ENCODE results near the gene PKN1.
A peak's percentile ranks its signal among the peaks of the same experiment; 100 is the strongest.

PKN1 gene

GRCh38 chr19:14407605-14408484 lies 25.3 kb upstream of the PKN1 start:
- no peak for DNase-seq

- DNase-seq = no peak
These were observed 24.5 kb upstream of the PKN1 start for GRCh38 chr19:14408491-14409145.

- no peak for DNase-seq
These were observed 23.7 kb upstream of the PKN1 start for GRCh38 chr19:14409146-14410023.

- DNase-seq = peak; percentile 55
These were observed 22.7 kb upstream of the PKN1 start for GRCh38 chr19:14410091-14411051.

GRCh38 chr19:14411161-14411937 lies 21.8 kb upstream of the PKN1 start:
- no peak for DNase-seq

GRCh38 chr19:14411938-14412245 lies 21.2 kb upstream of the PKN1 start:
- DNase-seq = no peak

- no peak for DNase-seq
These were observed 20.6 kb upstream of the PKN1 start for GRCh38 chr19:14412324-14412995.

- no peak for DNase-seq
These were observed 20.0 kb upstream of the PKN1 start for GRCh38 chr19:14412996-14413692.

GRCh38 chr19:14413693-14414181 lies 19.4 kb upstream of the PKN1 start:
- no peak for DNase-seq

- DNase-seq = no peak
These were observed 18.0 kb upstream of the PKN1 start for GRCh38 chr19:14414926-14415690.

GRCh38 chr19:14416817-14417231 lies 16.3 kb upstream of the PKN1 start:
- DNase-seq = no peak

- no peak for DNase-seq
These were observed 14.3 kb upstream of the PKN1 start for GRCh38 chr19:14418856-14419105.

- peak; percentile 100 for DNase-seq
These were observed 13.8 kb upstream of the PKN1 start, which contains the start of gene DDX39A for GRCh38 chr19:14419106-14419813. TSS of gene DDX39A (minus strand) at chr19:14419341. CDS start at chr19:14413220, 6,121 bp downstream.

- no peak for DNase-seq
These were observed 7.4 kb upstream of the PKN1 start for GRCh38 chr19:14425696-14426138.

GRCh38 chr19:14427461-14427860 lies 5.6 kb upstream of the PKN1 start:
- DNase-seq = no peak

GRCh38 chr19:14428882-14429416 lies 4.2 kb upstream of the PKN1 start:
- no peak for DNase-seq

GRCh38 chr19:14430712-14431111 lies 2.4 kb upstream of the PKN1 start:
- DNase-seq = no peak

All from activated CD4-positive, alpha-beta T cell treated with anti-CD3 and anti-CD28 coated beads, Interleukin-2, amount 50 U/mL, for 16 hours (primary cell).